Mesenchymal stem cell (in vitro differentiated cells and primary cell): ENCODE results near the gene EVI5L.

Source experiments
- DNase-seq: peaks from one replicate; pipeline ENCODE4 v3.0.0-alpha.2; 2013
- H2AFZ ChIP-seq: one replicate; pipeline ENCODE4 v1.6.1; 2013; ENCODE audit warnings: low read depth, mild to moderate bottlenecking, control low read depth, inconsistent platforms, low read length, moderate library complexity
- H2AK5ac ChIP-seq: 2 replicates; pipeline ENCODE4 v1.6.1; 2013; ENCODE audit warnings: low read length, moderate library complexity, mild to moderate bottlenecking, inconsistent platforms; ENCODE audit not compliant: severe bottlenecking
- H2BK120ac ChIP-seq: one replicate; pipeline ENCODE4 v1.6.1; 2013; ENCODE audit warnings: low read depth, mild to moderate bottlenecking, inconsistent platforms, low read length, moderate library complexity
- H2BK12ac ChIP-seq, 2 experiments: one replicate each; pipeline ENCODE4 v1.6.1; 2013; ENCODE audit warnings: inconsistent platforms in 2 of 2, low read length in 2 of 2, mild to moderate bottlenecking in 2 of 2, moderate library complexity in 2 of 2, control low read depth in 1 of 2
- H2BK15ac ChIP-seq: one replicate; pipeline ENCODE4 v1.6.1; 2013; ENCODE audit warnings: mild to moderate bottlenecking, low read depth, inconsistent platforms; ENCODE audit not compliant: poor library complexity, severe bottlenecking
- H2BK5ac ChIP-seq: 2 replicates; pipeline ENCODE4 v1.6.1; 2013; ENCODE audit warnings: low read depth, mild to moderate bottlenecking, low read length, control low read depth, inconsistent platforms; ENCODE audit not compliant: poor library complexity, severe bottlenecking
- H3K14ac ChIP-seq, 2 experiments: one replicate each; pipeline ENCODE4 v1.6.1; 2013; ENCODE audit warnings: inconsistent platforms in 2 of 2, low read length in 2 of 2, control low read depth in 1 of 2, mild to moderate bottlenecking in 1 of 2, moderate library complexity in 1 of 2
- H3K18ac ChIP-seq, 2 experiments: one replicate each; pipeline ENCODE4 v1.6.1; 2013; ENCODE audit warnings: inconsistent platforms in 2 of 2, low read length in 2 of 2, control low read depth in 1 of 2, low read depth in 1 of 2, mild to moderate bottlenecking in 1 of 2
- H3K23ac ChIP-seq, 2 experiments: one replicate each; pipeline ENCODE4 v1.6.1; 2013; ENCODE audit warnings: inconsistent platforms in 2 of 2, low read length in 2 of 2, mild to moderate bottlenecking in 2 of 2, moderate library complexity in 2 of 2, control low read depth in 1 of 2
- H3K27ac ChIP-seq: 2 replicates; pipeline ENCODE4 v1.5.1; 2013; ENCODE audit warnings: mild to moderate bottlenecking, moderate library complexity, low read length, control low read depth, inconsistent platforms; ENCODE audit not compliant: poor library complexity, severe bottlenecking
- H3K27me3 ChIP-seq, 2 experiments: 2 replicates each; pipeline versions ENCODE4 v1.6.1 to v1.7.0; 2013; ENCODE audit warnings: low read length in 2 of 2, mild to moderate bottlenecking in 2 of 2, moderate library complexity in 2 of 2, control low read depth in 1 of 2, inconsistent platforms in 1 of 2; ENCODE audit not compliant: control insufficient read depth in 1 of 2, insufficient read depth in 1 of 2
- H3K36me3 ChIP-seq, 2 experiments: 2 replicates each; pipeline versions ENCODE4 v1.6.1 to v1.7.0; 2013; ENCODE audit warnings: low read length in 2 of 2, control low read depth in 1 of 2, inconsistent platforms in 1 of 2, low read depth in 1 of 2, mild to moderate bottlenecking in 1 of 2; ENCODE audit not compliant: insufficient read depth in 2 of 2, control insufficient read depth in 1 of 2
- H3K4ac ChIP-seq, 2 experiments: one replicate each; pipeline ENCODE4 v1.6.1; 2013; ENCODE audit warnings: inconsistent platforms in 2 of 2, low read length in 2 of 2, mild to moderate bottlenecking in 2 of 2, moderate library complexity in 2 of 2, control low read depth in 1 of 2, low read depth in 1 of 2
- H3K4me1 ChIP-seq: 2 replicates; pipeline ENCODE4 v1.6.1; 2013; ENCODE audit warnings: low read depth, low read length, control low read depth; ENCODE audit not compliant: control insufficient read depth, insufficient read depth
- H3K4me2 ChIP-seq: 2 replicates; pipeline ENCODE4 v1.6.1; 2013; ENCODE audit warnings: low read length, mild to moderate bottlenecking, inconsistent platforms; ENCODE audit not compliant: poor library complexity, severe bottlenecking
- H3K4me3 ChIP-seq, 2 experiments: 2 replicates each; pipeline versions ENCODE4 v1.5.1 to v1.7.0; 2013; ENCODE audit warnings: low read length in 2 of 2, mild to moderate bottlenecking in 2 of 2, control low read depth in 1 of 2, low read depth in 1 of 2; ENCODE audit not compliant: insufficient read depth in 1 of 2
- H3K79me1 ChIP-seq: replicated peaks from 2 replicates; pipeline ENCODE4 v1.6.1; 2013; ENCODE audit warnings: mild to moderate bottlenecking, control low read depth, low read length, inconsistent platforms; ENCODE audit not compliant: poor library complexity, severe bottlenecking
- H3K9ac ChIP-seq: 2 replicates; pipeline ENCODE4 v1.7.0; 2013; ENCODE audit warnings: mild to moderate bottlenecking, low read length, moderate library complexity
- H3K9me3 ChIP-seq: 2 replicates; pipeline ENCODE4 v1.7.0; 2013; ENCODE audit warnings: mild to moderate bottlenecking, low read length; ENCODE audit not compliant: control insufficient read depth
- H4K8ac ChIP-seq: one replicate; pipeline ENCODE4 v1.6.1; 2013; ENCODE audit warnings: inconsistent platforms, mild to moderate bottlenecking, low read length, moderate library complexity
- H4K91ac ChIP-seq: one replicate; pipeline ENCODE4 v1.6.1; 2013; ENCODE audit warnings: mild to moderate bottlenecking, low read length, inconsistent platforms
- WGBS: methylation state at CpG from one replicate; pipeline ENCODE4 v1.1.7; 2013; ENCODE audit warnings: mixed read lengths; 5-methylcytosine and 5-hydroxymethylcytosine counted together

The EVI5L gene

GRCh38 chr19:7904074-7905020, 74.3 kb downstream of the EVI5L start:
- peak overlapping the region; percentile 53 for H2BK5ac ChIP-seq
- no peak overlapping the region for H3K23ac ChIP-seq
- H4K8ac ChIP-seq: peak overlapping the region; percentile 75
- no peaks in the 10 kb centered on the region for H3K9me3 ChIP-seq
- WGBS: 28% methylated on average over 33 of the region's 68 CpGs
- H3K27ac ChIP-seq: peak overlapping the region; percentile 83
- H2BK15ac ChIP-seq: peak overlapping the region; percentile 70
- H3K4me1 ChIP-seq: peaks cover 43% of the 10 kb centered on the region
- peak overlapping the region; percentile 89 to 97 for H3K4me3 ChIP-seq
- peak overlapping the region; percentile 80 to 88 for H3K4ac ChIP-seq
- peak overlapping the region; percentile 92 to 95 for H3K18ac ChIP-seq
- H2BK120ac ChIP-seq: peak overlapping the region; percentile 91
- peaks cover 20 to 56% of the 10 kb centered on the region in 2 experiments for H3K36me3 ChIP-seq
- peak overlapping the region; percentile 74 for H4K91ac ChIP-seq
- H2AK5ac ChIP-seq: peak overlapping the region; percentile 12
- H3K4me2 ChIP-seq: peak overlapping the region; percentile 85
- H3K14ac ChIP-seq: peak overlapping the region in 1 of 2 experiments; percentile 5
- peak overlapping the region; percentile 17 to 72 for H2BK12ac ChIP-seq
- H3K9ac ChIP-seq: peak overlapping the region; percentile 93
- peak; percentile 41 for DNase-seq
- H3K79me1 ChIP-seq: peaks cover 45% of the 10 kb centered on the region
- no peaks in the 10 kb centered on the region for H3K27me3 ChIP-seq
- peak overlapping the region; percentile 2 for H2AFZ ChIP-seq

GRCh38 chr19:7905268-7905667, 75.2 kb downstream of the EVI5L start:
- Histone ChIP-seq H3K18ac (no peak overlapping the region), H2AFZ (no peak overlapping the region), H3K27me3 (no peaks in the 10 kb centered on the region), H3K27ac (no peak overlapping the region), H4K91ac (no peak overlapping the region), H2BK12ac (no peak overlapping the region), H3K9me3 (no peaks in the 10 kb centered on the region), H4K8ac (no peak overlapping the region), H3K79me1 (peaks cover 47% of the 10 kb centered on the region), H3K14ac (no peak overlapping the region), H3K4me1 (peaks cover 43% of the 10 kb centered on the region), H2BK120ac (no peak overlapping the region), H3K9ac (peak overlapping the region; percentile 93), H3K23ac (no peak overlapping the region), H3K4ac (no peak overlapping the region), H3K36me3 (peaks cover 14 to 56% of the 10 kb centered on the region in 2 experiments), H2AK5ac (no peak overlapping the region), H3K4me2 (peak overlapping the region; percentile 9), H2BK5ac (no peak overlapping the region), H3K4me3 (peak overlapping the region; percentile 14 to 97), H2BK15ac (no peak overlapping the region)
- 81% methylated on average over 9 of the region's 10 CpGs for WGBS
- no peak for DNase-seq

GRCh38 chr19:7905859-7906258, 75.8 kb downstream of the EVI5L start:
- Histone ChIP-seq H2AK5ac (no peak overlapping the region), H3K14ac (no peak overlapping the region), H2AFZ (no peak overlapping the region), H4K8ac (no peak overlapping the region), H3K4ac (no peak overlapping the region), H2BK120ac (no peak overlapping the region), H2BK12ac (no peak overlapping the region), H2BK5ac (no peak overlapping the region), H3K18ac (no peak overlapping the region), H3K9ac (peak overlapping the region; percentile 93), H3K79me1 (peaks cover 48% of the 10 kb centered on the region), H3K4me1 (peaks cover 43% of the 10 kb centered on the region), H3K4me2 (no peak overlapping the region), H3K23ac (no peak overlapping the region), H2BK15ac (no peak overlapping the region), H3K27ac (no peak overlapping the region), H4K91ac (no peak overlapping the region), H3K4me3 (no peak overlapping the region), H3K9me3 (no peaks in the 10 kb centered on the region), H3K36me3 (peaks cover 18 to 56% of the 10 kb centered on the region in 2 experiments), H3K27me3 (no peaks in the 10 kb centered on the region)
- WGBS: 99% methylated on average over 10 of the region's 10 CpGs
- no peak for DNase-seq

DNA sequence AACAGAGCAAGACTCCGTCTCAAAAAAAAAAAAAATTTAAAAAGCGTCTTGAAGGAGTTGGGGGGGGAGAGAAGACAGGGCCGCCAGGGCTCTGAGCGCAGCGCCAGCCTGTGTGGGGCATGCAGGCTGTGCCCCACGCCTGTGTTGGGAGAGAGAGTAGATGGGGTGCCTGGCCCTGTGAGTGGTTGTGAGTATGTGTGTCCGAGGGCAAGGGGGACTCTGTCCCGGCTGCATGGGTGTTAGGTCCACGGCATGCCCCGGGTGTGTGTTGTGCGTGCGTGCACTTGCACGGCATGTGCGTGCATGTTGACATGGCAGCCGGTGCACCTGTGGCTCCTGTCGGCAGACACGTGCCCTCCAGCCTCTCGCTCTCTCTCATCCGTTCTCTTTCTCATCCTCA, 77.1 kb downstream of the EVI5L start:
- peak overlapping the region in 1 of 2 experiments; percentile 15 for H3K4me3 ChIP-seq
- no peak overlapping the region for H3K4me2 ChIP-seq
- 98% methylated on average over 18 of the region's 19 CpGs for WGBS
- H4K91ac ChIP-seq: no peak overlapping the region
- H3K4ac ChIP-seq: no peak overlapping the region
- H3K79me1 ChIP-seq: peaks cover 52% of the 10 kb centered on the region
- H3K36me3 ChIP-seq: peaks cover 30 to 64% of the 10 kb centered on the region in 2 experiments
- H3K23ac ChIP-seq: no peak overlapping the region
- peaks cover 43% of the 10 kb centered on the region for H3K4me1 ChIP-seq
- no peak overlapping the region for H3K27ac ChIP-seq
- H2AFZ ChIP-seq: no peak overlapping the region
- no peak overlapping the region for H2BK120ac ChIP-seq
- no peak overlapping the region for H2AK5ac ChIP-seq
- H3K9ac ChIP-seq: no peak overlapping the region
- no peak overlapping the region for H2BK15ac ChIP-seq
- H2BK12ac ChIP-seq: no peak overlapping the region
- no peaks in the 10 kb centered on the region for H3K27me3 ChIP-seq
- no peak overlapping the region for H3K18ac ChIP-seq
- no peak overlapping the region for H2BK5ac ChIP-seq
- no peaks in the 10 kb centered on the region for H3K9me3 ChIP-seq
- DNase-seq: no peak
- H3K14ac ChIP-seq: no peak overlapping the region
- peak overlapping the region; percentile 43 for H4K8ac ChIP-seq
